NCI-H69 (cell line): Measurements from ENCODE around the gene PTPRN2.
A peak's percentile ranks its signal among the peaks of the same experiment; 100 is the strongest.
"Not testable (repeated sequence)": the region's sequence is repeated elsewhere in the genome, so short reads cannot be mapped to it uniquely, and the experiment has no call there.

Source experiments
- DNase-seq: peaks from one replicate; lab custom pipeline; 2025; lab: John Stamatoyannopoulos, UW

The PTPRN2 gene

GRCh38 chr7:158418395-158418794, 169.2 kb downstream of the PTPRN2 start:
- DNase-seq, result not testable (repeated sequence)

GRCh38 chr7:158416283-158416933, 171.2 kb downstream of the PTPRN2 start:
- peak; percentile 51 for DNase-seq

- DNase-seq, result no peak
Measured at GRCh38 chr7:158415316-158415715, 172.3 kb downstream of the PTPRN2 start.

- peak; percentile 95 for DNase-seq
Measured at GRCh38 chr7:158414486-158414961, 173.1 kb downstream of the PTPRN2 start.

- DNase-seq, result peak; percentile 72
Measured at GRCh38 chr7:158414002-158414401, 173.6 kb downstream of the PTPRN2 start.

- DNase-seq, result no peak
Measured at GRCh38 chr7:158411232-158411950, 176.2 kb downstream of the PTPRN2 start.

GRCh38 chr7:158410720-158411119, 176.9 kb downstream of the PTPRN2 start:
- no peak for DNase-seq

- no peak for DNase-seq
Measured at GRCh38 chr7:158409816-158410330, 177.8 kb downstream of the PTPRN2 start.

GRCh38 chr7:158409120-158409519, 178.5 kb downstream of the PTPRN2 start:
- no peak for DNase-seq

GRCh38 chr7:158408318-158408920, 179.2 kb downstream of the PTPRN2 start:
- DNase-seq, result no peak

- DNase-seq, result peak; percentile 80
Measured at GRCh38 chr7:158407581-158408317, 179.9 kb downstream of the PTPRN2 start.

- peak; percentile 9 for DNase-seq
Measured at GRCh38 chr7:158406801-158407200, 180.8 kb downstream of the PTPRN2 start.

- DNase-seq, result no peak
Measured at GRCh38 chr7:158406364-158406763, 181.3 kb downstream of the PTPRN2 start.

GRCh38 chr7:158405771-158406170, 181.9 kb downstream of the PTPRN2 start:
- DNase-seq, result not testable (repeated sequence)

GRCh38 chr7:158405324-158405723, 182.3 kb downstream of the PTPRN2 start:
- no peak for DNase-seq

- peak; percentile 35 for DNase-seq
Measured at GRCh38 chr7:158404031-158404761, 183.4 kb downstream of the PTPRN2 start.

GRCh38 chr7:158403013-158403821, 184.4 kb downstream of the PTPRN2 start:
- DNase-seq, result no peak

- no peak for DNase-seq
Measured at GRCh38 chr7:158402471-158402870, 185.2 kb downstream of the PTPRN2 start.

- DNase-seq, result no peak
Measured at GRCh38 chr7:158401826-158402225, 185.8 kb downstream of the PTPRN2 start.

- no peak for DNase-seq
Measured at GRCh38 chr7:158401295-158401694, 186.3 kb downstream of the PTPRN2 start.
